H54 (cell line): Measurements from ENCODE around the gene DACH1.

Source experiments
- DNase-seq: peaks from one replicate; pipeline ENCODE4 v3.0.0; 2011; ENCODE audit warnings: low spot score, mixed read lengths; ENCODE audit not compliant: insufficient read length
- FAIRE-seq: peaks from 3 replicates; lab custom pipeline; 2011; peaks lifted over from hg19 to GRCh38; lab: Jason Lieb, UNC
- POLR2A ChIP-seq: IDR thresholded peaks from 2 replicates; pipeline ENCODE4 v1.6.1; 2011; ENCODE audit warnings: low read depth, mild to moderate bottlenecking, low read length

The DACH1 gene

GRCh38 chr13:71516521-71516920, 350.5 kb downstream of the DACH1 start:
- FAIRE-seq (no peak), DNase-seq (no peak)
- TF ChIP-seq POLR2A: no peak

GRCh38 chr13:71515744-71516038, 351.3 kb downstream of the DACH1 start:
- no peak for DNase-seq
- FAIRE-seq: no peak
- no peak for TF ChIP-seq POLR2A

GRCh38 chr13:71514900-71515743, 351.9 kb downstream of the DACH1 start:
- DNase-seq (no peak), FAIRE-seq (no peak)
- TF ChIP-seq POLR2A: no peak

- DNase-seq (no peak), FAIRE-seq (no peak)
- no peak for TF ChIP-seq POLR2A
These were observed 353.5 kb downstream of the DACH1 start for GRCh38 chr13:71513411-71514033.

GRCh38 chr13:71503781-71504180, 363.2 kb downstream of the DACH1 start:
- FAIRE-seq (no peak), DNase-seq (no peak)
- TF ChIP-seq POLR2A: no peak

- TF ChIP-seq POLR2A: no peak
- no peak for FAIRE-seq
- DNase-seq: no peak
These were observed 367.0 kb downstream of the DACH1 start for GRCh38 chr13:71499944-71500514.

GRCh38 chr13:71499235-71499634, 367.8 kb downstream of the DACH1 start:
- DNase-seq (no peak), FAIRE-seq (no peak)
- no peak for TF ChIP-seq POLR2A

GRCh38 chr13:71493189-71493588, 373.8 kb downstream of the DACH1 start:
- no peak for FAIRE-seq
- TF ChIP-seq POLR2A: no peak
- DNase-seq: no peak

GRCh38 chr13:71492346-71492871, 374.6 kb downstream of the DACH1 start:
- FAIRE-seq: no peak
- TF ChIP-seq POLR2A: no peak

GRCh38 chr13:71491010-71491409, 376.0 kb downstream of the DACH1 start:
- DNase-seq (no peak), FAIRE-seq (no peak)
- TF ChIP-seq POLR2A: no peak

More at GRCh38 chr13:71492346-71492871, 374.6 kb downstream of the DACH1 start:
- no peak for DNase-seq

GRCh38 chr13:71489041-71489440, 378.0 kb downstream of the DACH1 start:
- FAIRE-seq: no peak
- TF ChIP-seq POLR2A: no peak
- no peak for DNase-seq

GRCh38 chr13:71488201-71488600, 378.8 kb downstream of the DACH1 start:
- DNase-seq (no peak), FAIRE-seq (no peak)
- TF ChIP-seq POLR2A: no peak

GRCh38 chr13:71485913-71486312, 381.1 kb downstream of the DACH1 start:
- FAIRE-seq: no peak
- TF ChIP-seq POLR2A: no peak
- no peak for DNase-seq

GRCh38 chr13:71483733-71484132, 383.3 kb downstream of the DACH1 start:
- DNase-seq (no peak), FAIRE-seq (no peak)
- TF ChIP-seq POLR2A: no peak

- FAIRE-seq: no peak
- TF ChIP-seq POLR2A: no peak
- no peak for DNase-seq
These were observed 385.5 kb downstream of the DACH1 start for GRCh38 chr13:71481501-71481900.
